ENCODE data around the gene NR2E3.

DNA sequence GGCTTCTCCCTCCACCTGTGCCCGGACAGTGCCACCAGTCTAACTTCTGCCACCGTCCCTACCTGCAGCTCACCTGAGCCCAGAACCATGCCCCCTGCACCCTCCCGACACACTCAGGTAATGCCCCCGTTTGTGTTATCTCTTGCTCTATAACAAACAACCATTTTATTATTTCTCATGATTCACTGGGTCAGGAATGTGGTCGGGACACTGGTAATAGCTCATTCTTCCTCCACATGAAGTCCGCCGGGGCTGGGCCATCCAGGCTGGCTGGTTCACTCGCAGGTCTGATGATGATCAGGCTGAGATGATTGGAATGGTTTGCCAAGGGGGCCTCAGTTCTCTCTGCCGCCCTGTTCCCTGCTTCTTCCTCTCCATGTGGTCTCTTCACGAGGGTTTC lies 20.3 kb upstream of the NR2E3 start:
- TF ChIP-seq, protein P1, sequence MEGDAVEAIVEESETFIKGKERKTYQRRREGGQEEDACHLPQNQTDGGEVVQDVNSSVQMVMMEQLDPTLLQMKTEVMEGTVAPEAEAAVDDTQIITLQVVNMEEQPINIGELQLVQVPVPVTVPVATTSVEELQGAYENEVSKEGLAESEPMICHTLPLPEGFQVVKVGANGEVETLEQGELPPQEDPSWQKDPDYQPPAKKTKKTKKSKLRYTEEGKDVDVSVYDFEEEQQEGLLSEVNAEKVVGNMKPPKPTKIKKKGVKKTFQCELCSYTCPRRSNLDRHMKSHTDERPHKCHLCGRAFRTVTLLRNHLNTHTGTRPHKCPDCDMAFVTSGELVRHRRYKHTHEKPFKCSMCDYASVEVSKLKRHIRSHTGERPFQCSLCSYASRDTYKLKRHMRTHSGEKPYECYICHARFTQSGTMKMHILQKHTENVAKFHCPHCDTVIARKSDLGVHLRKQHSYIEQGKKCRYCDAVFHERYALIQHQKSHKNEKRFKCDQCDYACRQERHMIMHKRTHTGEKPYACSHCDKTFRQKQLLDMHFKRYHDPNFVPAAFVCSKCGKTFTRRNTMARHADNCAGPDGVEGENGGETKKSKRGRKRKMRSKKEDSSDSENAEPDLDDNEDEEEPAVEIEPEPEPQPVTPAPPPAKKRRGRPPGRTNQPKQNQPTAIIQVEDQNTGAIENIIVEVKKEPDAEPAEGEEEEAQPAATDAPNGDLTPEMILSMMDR (IDR thresholded peaks at IDR 0.05), result no peak
- TF ChIP-seq POLR2A (IDR thresholded peaks at IDR 0.05), result no peak

Measured in lower leg skin (tissue), 3 donors.